NCI-H526 treated with DMSO at 0.1 percent for 48 hours (cell line): ENCODE data around the gene PLEKHH2.
"Not testable (repeated sequence)": the region's sequence is repeated elsewhere in the genome, so short reads cannot be mapped to it uniquely, and the experiment has no call there.

ENCODE experiments used
- DNase-seq: peaks from one replicate; lab custom pipeline; 2025; lab: John Stamatoyannopoulos, UW

Gene PLEKHH2

DNA sequence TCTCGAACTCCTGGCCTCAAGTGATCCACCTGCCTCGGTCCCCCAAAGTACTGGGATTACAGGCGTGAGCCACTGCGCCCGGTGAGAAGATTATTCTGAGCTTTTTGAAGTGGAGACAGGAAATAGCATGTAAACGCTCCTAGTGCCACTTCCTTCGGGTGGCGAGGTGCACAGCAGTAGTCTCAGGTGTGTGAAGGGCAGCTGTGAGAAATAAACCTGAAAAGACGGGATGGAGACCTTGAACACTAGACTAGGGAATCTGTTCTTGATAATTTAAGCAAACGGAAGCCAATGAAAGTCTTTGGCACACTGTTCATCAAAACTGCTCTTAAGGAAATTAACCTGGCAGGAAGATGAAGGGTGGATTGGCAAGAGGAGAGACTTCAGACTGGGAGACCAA lies 439 bp upstream of the PLEKHH2 start:
- no peak for DNase-seq

DNA sequence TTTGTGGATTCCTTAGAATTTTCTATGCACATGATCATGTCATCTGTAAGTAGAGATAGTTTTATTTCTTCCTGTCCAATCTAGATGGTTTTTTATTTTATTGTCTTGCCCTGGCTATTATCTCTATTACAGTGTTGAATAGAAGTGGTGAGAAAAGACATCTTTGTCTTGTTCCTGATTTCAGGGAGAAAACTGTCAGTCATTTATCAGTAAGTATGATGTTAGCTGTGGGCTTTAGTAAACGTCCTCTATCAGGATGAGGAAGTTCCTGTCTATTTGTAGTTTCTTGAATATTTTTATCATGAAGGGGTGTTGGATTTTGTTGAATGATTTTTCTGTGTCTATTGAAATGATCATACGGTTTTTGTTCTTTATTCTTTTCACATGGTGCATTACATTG lies 5.3 kb downstream of the PLEKHH2 start:
- no peak for DNase-seq

- DNase-seq, result no peak
These were observed 6.6 kb downstream of the PLEKHH2 start for GRCh38 chr2:43643680-43644079.

- no peak for DNase-seq
These were observed 12.1 kb downstream of the PLEKHH2 start for GRCh38 chr2:43648994-43649701.

DNA sequence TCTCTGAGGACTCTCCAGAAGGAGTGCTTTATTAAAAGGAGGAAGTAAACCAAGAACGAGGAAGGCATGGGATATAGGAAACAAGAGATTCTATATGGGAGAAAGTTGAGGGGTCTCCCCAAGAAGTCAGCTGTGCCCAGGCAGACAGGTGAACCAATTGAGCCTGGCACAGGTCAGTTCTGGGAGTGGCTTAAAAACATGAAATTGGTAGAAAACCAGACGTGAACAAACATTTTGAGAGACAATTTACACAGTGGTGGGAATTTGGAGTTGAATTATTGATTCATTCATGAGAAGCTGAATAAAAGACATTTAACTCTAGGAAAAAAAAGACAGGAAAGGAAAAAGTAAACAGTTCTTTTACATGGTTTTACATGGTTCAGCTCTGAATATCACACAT lies 16.4 kb downstream of the PLEKHH2 start:
- no peak for DNase-seq

DNA sequence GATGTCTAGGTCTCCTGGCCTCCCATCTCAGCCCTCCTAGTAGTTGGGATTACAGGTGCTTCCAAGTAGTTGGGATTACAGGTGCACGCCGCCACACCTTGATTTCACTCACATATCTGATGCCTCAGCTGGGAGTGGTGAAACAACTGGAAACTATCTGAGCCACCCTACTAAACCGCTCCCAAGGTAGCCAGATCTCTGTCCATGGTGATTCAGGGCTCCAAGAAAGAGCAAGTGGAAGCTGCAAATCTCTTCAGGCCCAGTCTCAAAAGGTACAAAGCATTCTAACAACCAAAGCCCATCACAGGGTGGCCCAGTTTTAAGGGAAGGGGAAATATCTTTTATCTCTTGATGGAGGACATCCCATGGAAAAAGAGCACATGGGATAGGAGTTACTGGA lies 20.2 kb downstream of the PLEKHH2 start:
- DNase-seq, result no peak

DNA sequence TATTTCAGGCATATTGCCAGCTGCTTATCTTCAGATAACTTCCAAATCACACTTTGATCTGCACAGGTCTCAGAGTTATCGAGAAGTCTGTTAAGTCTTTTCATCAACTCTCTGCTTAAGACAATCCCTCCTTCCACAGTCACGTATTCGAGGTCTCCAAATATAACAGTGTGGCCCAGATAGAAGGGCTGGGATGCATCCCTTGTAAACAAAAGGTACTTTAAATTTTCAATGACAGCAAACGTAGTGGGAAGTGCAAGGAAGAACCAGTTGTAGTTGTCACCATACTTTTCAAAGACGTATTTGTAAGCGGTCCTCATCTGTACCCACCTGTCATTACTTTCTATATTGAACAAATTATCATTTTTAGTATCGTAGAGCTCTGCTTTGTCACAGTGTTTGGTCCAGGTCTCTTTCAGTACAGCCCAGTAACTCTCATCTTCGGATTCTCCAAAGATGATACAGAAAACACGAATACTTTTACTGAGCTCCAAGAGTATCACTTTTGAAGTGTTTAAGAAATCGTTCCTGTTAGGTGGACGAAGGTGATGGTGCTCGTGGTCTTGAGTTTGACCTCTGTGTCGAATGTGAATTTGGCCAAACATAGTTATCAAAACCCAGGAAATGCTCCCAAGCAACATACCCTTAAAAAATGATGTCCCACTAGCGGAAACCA lies 38.7 kb downstream of the PLEKHH2 start:
- DNase-seq, result no peak

DNA sequence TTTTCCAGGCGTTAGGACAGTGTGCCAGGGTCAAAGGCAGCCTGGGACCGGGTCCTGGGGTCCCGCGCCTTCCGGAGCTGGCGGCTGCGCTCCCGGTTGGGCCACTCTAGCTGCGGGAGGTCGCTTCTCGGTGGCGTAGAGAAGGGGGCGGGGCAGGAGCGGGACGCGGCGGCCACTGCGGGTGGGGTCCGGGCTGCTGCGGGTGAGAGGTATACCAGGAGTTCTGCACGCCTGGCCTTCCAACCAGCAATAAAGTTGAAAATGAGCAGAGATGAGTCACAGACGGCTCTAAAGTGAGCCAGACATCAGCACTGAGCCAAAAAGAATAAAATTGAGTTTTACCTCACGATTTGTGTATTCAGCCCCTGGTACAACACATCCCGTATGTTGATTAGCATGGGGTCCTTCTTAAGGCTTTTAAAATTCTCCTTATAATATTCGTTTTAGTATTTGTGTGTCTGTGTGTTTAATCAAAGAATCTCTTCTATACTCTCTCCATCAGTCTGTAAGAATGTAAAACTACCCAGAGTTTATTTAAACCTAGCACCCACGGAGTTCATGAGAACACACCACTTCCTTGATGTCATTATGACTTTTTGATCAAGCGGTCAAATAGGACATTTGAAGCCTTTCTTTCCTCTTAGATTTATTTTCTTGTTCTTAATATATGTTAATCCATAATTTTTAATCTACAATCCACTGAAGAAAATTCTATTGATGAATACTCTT lies 39.4 kb downstream of the PLEKHH2 start, which contains the start of gene C1GALT1C1L:
Gene C1GALT1C1L, minus strand, starts transcription at position 108 of the 729 bp plus-strand sequence. Its CDS starts 107 bp downstream, at position 1.
- DNase-seq, result peak; percentile 39

GRCh38 chr2:43677783-43678182 lies 40.7 kb downstream of the PLEKHH2 start:
- not testable (repeated sequence) for DNase-seq

DNA sequence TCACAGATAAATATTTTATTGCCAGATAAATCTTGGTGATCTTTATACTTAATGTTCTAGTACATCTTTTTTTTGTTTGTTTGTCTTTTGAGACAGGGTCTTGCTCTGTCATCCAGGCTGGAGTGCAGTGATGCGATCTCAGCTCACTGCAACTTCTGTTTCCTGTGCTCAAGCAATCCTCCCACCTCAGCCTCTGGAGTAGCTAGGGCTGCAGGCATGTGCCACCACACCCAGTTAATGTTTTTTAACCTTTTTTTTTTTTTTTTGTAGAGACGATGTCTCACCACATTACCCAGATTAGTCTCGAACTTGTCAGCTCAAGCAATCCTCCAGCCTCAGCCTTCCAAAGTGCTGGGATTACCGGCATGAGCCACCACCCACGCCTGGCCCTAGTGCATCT lies 48.3 kb downstream of the PLEKHH2 start:
- no peak for DNase-seq

DNA sequence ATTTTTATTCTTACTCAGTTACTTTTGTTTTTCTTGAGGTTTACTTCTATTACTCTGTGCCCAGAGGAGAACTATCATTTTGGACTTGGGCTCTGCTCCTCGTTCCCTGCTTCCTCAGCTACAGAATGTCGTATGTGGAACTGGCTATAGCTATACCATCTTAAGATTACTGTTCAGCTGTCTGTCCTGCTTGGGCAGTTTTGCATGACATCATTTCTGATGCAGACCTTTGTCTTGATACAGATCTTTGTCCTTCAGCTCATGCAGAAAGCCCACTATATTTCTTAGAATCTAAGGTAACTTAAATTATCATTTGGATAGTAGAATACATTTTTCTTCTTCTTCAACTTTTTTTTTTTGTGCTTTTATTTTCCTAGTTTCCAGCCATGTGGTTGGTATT lies 52.9 kb downstream of the PLEKHH2 start:
- no peak for DNase-seq

GRCh38 chr2:43692428-43692994 lies 55.5 kb downstream of the PLEKHH2 start:
- DNase-seq, result no peak

- not testable (repeated sequence) for DNase-seq
These were observed 61.1 kb downstream of the PLEKHH2 start for GRCh38 chr2:43698140-43698539.

GRCh38 chr2:43699761-43700160 lies 62.7 kb downstream of the PLEKHH2 start:
- no peak for DNase-seq

DNA sequence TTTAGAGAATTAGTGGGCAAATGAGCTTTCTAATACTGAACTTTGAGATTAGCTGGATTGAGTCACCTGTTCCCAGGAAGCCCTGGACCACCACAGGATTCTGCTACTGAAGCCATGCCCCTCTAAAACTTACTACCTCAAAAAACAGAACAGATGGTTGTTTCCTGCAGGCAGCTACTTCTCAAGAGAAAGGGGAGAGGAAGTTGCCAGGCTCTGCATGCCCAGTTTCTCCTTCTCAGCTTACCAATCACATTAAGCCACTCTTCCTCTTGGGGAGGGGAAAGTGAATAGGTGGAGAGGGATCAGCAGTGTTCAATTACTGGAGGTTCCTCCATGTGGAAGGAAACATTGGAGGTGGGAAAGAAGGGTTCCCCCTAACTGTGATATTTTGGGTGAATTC lies 64.1 kb downstream of the PLEKHH2 start:
- DNase-seq, result no peak

- DNase-seq, result no peak
These were observed 70.4 kb downstream of the PLEKHH2 start for GRCh38 chr2:43707255-43708015.

- no peak for DNase-seq
These were observed 71.1 kb downstream of the PLEKHH2 start for GRCh38 chr2:43708178-43708577.

- no peak for DNase-seq
These were observed 71.8 kb downstream of the PLEKHH2 start for GRCh38 chr2:43708891-43709290.

DNA sequence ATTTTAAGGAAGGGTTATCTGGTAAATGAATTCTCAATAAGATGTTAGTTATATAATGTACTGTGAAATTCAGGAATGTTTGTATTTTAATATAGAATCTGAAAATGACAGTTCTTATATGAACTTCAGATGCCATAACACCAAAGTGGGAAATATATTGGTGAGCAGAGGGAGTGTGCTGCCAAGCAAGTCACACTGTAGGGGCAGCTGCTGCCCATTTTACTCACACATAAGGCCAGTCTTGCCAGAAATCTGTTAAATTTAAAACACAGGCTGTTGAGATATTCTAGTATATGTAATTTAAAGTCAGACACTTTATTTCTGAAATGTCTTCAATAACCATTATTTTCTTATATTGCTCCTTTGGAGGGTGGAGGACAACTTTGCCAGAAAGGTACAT lies 73.8 kb downstream of the PLEKHH2 start:
- DNase-seq, result no peak

DNA sequence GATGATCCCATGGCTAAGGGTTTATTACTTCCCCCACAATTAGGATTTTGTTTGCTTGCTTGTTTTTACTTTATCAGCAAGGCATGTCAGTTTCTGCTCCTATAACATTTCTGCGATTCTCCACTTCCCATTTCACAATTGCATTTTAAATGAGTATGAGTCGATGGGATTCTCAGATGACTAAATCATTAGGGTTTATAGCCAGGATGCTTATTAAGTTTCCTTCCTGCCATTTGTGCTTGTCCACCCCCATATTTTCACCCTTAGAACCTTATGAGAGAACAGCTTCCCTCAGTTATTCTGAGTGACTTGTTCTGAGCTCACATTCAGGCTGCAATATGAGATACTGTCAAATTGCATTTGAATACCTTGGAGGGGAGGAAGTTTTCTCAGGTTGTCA lies 77.1 kb downstream of the PLEKHH2 start:
- DNase-seq, result no peak

DNA sequence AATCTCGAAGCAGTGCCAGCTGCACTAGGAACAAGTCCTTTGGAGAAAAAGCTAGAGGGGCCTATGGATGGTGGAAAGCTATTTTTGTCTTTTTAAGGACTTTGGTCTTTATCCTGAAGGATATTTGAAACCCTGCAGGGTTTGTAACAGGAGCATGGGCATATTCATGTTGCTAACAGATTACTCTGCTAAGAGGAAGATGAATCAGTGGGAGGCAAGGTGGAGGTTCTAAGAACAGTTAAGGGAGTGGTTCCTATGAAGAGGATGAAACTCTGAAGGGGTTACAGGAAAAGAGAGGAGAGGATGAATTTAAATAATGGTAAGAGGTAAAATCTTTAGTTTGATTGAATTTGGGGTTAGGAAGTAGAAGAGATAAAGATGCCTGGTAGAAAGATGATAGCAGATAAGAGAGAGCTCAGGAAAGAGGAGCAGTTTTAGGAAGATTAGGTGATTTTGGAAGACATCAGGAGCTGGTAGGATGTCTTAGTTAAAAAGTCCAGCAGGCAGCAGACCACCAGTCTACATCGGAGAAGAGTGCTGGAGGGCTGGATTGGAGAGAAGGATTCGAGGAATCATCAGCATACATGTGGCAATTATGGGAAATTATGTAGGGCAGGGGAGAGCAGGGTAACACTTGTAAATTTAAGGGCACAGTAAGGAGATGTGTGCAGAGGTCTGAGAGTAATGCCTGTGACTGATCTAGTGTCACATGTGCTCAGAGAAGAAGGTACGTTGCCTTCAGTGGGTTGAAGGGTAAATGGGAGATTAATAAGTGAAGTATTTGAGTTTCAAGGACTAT lies 78.4 kb downstream of the PLEKHH2 start:
- DNase-seq, result no peak
